K562 (cell line): ENCODE data around the gene MFSD11. TPM values are rescaled to one million over a fixed set of nuclear protein-coding genes. Genes with fewer than 3 reads are reported as not detected.

Experiments used
- ARNT ChIP-seq, 2 experiments: fragments of 450-650 bp; IDR thresholded peaks; 2 replicates each; pipeline ENCODE4 v1.6.1; 2016; ENCODE audit warnings: mild to moderate bottlenecking in 1 of 2
- CTCFL ChIP-seq: IDR thresholded peaks from 2 replicates; pipeline ENCODE4 v1.6.1; 2011; ENCODE audit warnings: borderline replicate concordance, low read depth, mild to moderate bottlenecking, moderate library complexity, low read length; ENCODE audit not compliant: insufficient read depth, poor library complexity, severe bottlenecking
- DPF2 ChIP-seq: fragments of 450-650 bp; IDR thresholded peaks from 2 replicates; pipeline ENCODE4 v1.6.1; 2016
- GMEB1 ChIP-seq: fragments of 250-450 bp; sonication (Bioruptor Pico); IDR thresholded peaks from 2 replicates; pipeline ENCODE4 v1.4.0; 2020; ENCODE audit warnings: mild to moderate bottlenecking
- HMGN3 ChIP-seq: IDR thresholded peaks from 2 replicates; pipeline ENCODE4 v1.6.1; 2011; ENCODE audit warnings: borderline replicate concordance, low read depth, mild to moderate bottlenecking, mixed read lengths, low read length; ENCODE audit not compliant: insufficient read length; ENCODE audit errors: extremely low read depth
- MTA3 ChIP-seq: fragments of 450-650 bp; formaldehyde crosslinking; IDR thresholded peaks from 2 replicates; pipeline ENCODE4 v1.6.1; 2017; ENCODE audit warnings: mild to moderate bottlenecking, borderline replicate concordance
- MYNN ChIP-seq, 2 experiments: sonication (generic); formaldehyde crosslinking in 1 of 2; IDR thresholded peaks; 2 replicates each; pipeline versions ENCODE4 v1.5.0 to v1.6.1; 2016 to 2020; ENCODE audit warnings: antibody characterized with exemption in 1 of 2, missing genetic modification reagents in 1 of 2
- NFATC3 ChIP-seq: fragments of 450-650 bp; IDR thresholded peaks from 2 replicates; pipeline ENCODE4 v1.6.1; 2017; ENCODE audit warnings: mild to moderate bottlenecking
- PRDM10 ChIP-seq: fragments of 450-650 bp; IDR thresholded peaks from 2 replicates; pipeline ENCODE4 v1.6.1; 2018; ENCODE audit not compliant: partially characterized antibody
- SAP30 ChIP-seq: fragments of 200-600 bp; sonication (generic); IDR thresholded peaks from 2 replicates; pipeline ENCODE4 v1.6.1; 2012; ENCODE audit warnings: borderline replicate concordance, low read depth, mild to moderate bottlenecking, moderate library complexity, low read length, control low read depth, inconsistent platforms; ENCODE audit not compliant: insufficient read depth, poor library complexity, severe bottlenecking
- SOX6 ChIP-seq: fragments of 450-650 bp; IDR thresholded peaks from 2 replicates; pipeline ENCODE4 v1.6.1; 2014; ENCODE audit warnings: mild to moderate bottlenecking
- TBL1XR1 ChIP-seq, 2 experiments: IDR thresholded peaks; 2 replicates each; pipeline ENCODE4 v1.6.1; 2012; ENCODE audit warnings: improper control_type of control experiment in 2 of 2, low read length in 2 of 2, mild to moderate bottlenecking in 1 of 2
- TRIM24 ChIP-seq, 2 experiments: fragments of 450-650 bp; IDR thresholded peaks; 2 replicates each; pipeline ENCODE4 v1.6.1; 2016
- ZBTB2 ChIP-seq: fragments of 450-650 bp; IDR thresholded peaks from 2 replicates; pipeline ENCODE4 v1.6.1; 2016; ENCODE audit warnings: antibody characterized with exemption
- ZKSCAN8 ChIP-seq: fragments of 200-800 bp; sonication (Bioruptor generic); IDR thresholded peaks from 2 replicates; pipeline ENCODE4 v1.6.1; 2016; ENCODE audit warnings: missing genetic modification characterization, missing compliant biosample characterization
- ZNF740 ChIP-seq, 3 experiments: fragments of 200-800 bp in 1 of 3; sonication (Bioruptor generic) in 1 of 3; sonication (generic) in 1 of 3; formaldehyde crosslinking in 1 of 3; IDR thresholded peaks; 2 replicates each; pipeline versions ENCODE4 v1.6.1 to v1.8.0; 2016 to 2022; ENCODE audit warnings: mild to moderate bottlenecking in 2 of 3, missing compliant biosample characterization in 2 of 3, missing genetic modification characterization in 2 of 3, missing genetic modification reagents in 1 of 3
- polyA plus RNA-seq, 8 experiments: library from polyadenylated mRNA; depleted of rRNA in 4 of 8; stranded (reverse) in 5 of 8; unstranded in 3 of 8; fragments of >200 nt; fragmentation: Nextera tagmentation in 2 of 8; fragmentation: Illumina TruSeq in 1 of 8; extraction: Ambion mirVana in 2 of 8; extraction: Trizol in 1 of 8; gene quantifications; 2 replicates each; pipeline versions ENCODE4 v1.2.1 to v1.2.3, GENCODE V29; 2011 to 2014; ENCODE audit warnings: inconsistent platforms in 1 of 8, missing spikeins in 1 of 8
- total RNA-seq, 7 experiments: library from RNA; depleted of rRNA in 6 of 7; stranded (reverse); fragments of >200 nt in 6 of 7; fragmentation: Illumina TruSeq in 2 of 7; extraction: Trizol in 2 of 7; gene quantifications; 2 replicates each; pipeline versions ENCODE4 v1.2.1 to v1.2.3, GENCODE V29; 2011 to 2021; ENCODE audit warnings: low replicate concordance in 1 of 7

MFSD11 gene
- total and polyA plus RNA-seq, 9 of the 15 experiments (the other 6 are each of a cell fraction or from before 2014, with no cell fraction given): 14.4 to 24.5 (median 19.9) TPM

- TF ChIP-seq ZBTB2 (peak; percentile 52; the same call in 1 of the 2 replicates), PRDM10 (peak; percentile 22), MYNN (IDR thresholded peaks at IDR 0.05) (0 out of 2 replicates have a peak, but pooled peaks have one; percentile 41), MYNN (CRISPR knock-in tag; IDR thresholded peaks at IDR 0.05) (no peak), SAP30 (peak; percentile 70), ZKSCAN8 (no peak), TBL1XR1 (IDR thresholded peaks at IDR 0.05; ENCODE audit: low read length in 2 of 2) (peak in 1 of 2 experiments; percentile 48; a peak in 1 of 4 replicates), HMGN3 (peak; percentile 79), NFATC3 (no peak), CTCFL (peak; percentile 10), TRIM24 (IDR thresholded peaks at IDR 0.05) (no peak), ARNT (IDR thresholded peaks at IDR 0.05) (peak in 1 of 2 experiments; percentile 38; a peak in 2 of 4 replicates), DPF2 (peak; percentile 54; the same call in 1 of the 2 replicates), SOX6 (0 out of 2 replicates have a peak, but pooled peaks have one; percentile 7), GMEB1 (peak; percentile 55), MTA3 (0 out of 2 replicates have a peak, but pooled peaks have one; percentile 37), ZNF740 (CRISPR knock-in tag; IDR thresholded peaks at IDR 0.05) (peak; percentile 87), ZNF740 (tag; IDR thresholded peaks at IDR 0.05) (no peak; a peak in 1 of 4 replicates)
Measured at GRCh38 chr17:76725580-76726230, 12.2 kb upstream of the MFSD11 start (continued).
